GM19468 (cell line): Measurements from ENCODE around the gene PEX11G.

Experiments
- ATAC-seq: cut with Tn5 transposase; IDR thresholded peaks from one replicate; pipeline ENCODE4 v1.9.1; 2021; ENCODE audit warnings: mild to moderate bottlenecking, moderate library complexity, moderate number of reproducible peaks; ENCODE audit not compliant: unreplicated experiment; ENCODE audit errors: extremely low read depth

The PEX11G gene

DNA sequence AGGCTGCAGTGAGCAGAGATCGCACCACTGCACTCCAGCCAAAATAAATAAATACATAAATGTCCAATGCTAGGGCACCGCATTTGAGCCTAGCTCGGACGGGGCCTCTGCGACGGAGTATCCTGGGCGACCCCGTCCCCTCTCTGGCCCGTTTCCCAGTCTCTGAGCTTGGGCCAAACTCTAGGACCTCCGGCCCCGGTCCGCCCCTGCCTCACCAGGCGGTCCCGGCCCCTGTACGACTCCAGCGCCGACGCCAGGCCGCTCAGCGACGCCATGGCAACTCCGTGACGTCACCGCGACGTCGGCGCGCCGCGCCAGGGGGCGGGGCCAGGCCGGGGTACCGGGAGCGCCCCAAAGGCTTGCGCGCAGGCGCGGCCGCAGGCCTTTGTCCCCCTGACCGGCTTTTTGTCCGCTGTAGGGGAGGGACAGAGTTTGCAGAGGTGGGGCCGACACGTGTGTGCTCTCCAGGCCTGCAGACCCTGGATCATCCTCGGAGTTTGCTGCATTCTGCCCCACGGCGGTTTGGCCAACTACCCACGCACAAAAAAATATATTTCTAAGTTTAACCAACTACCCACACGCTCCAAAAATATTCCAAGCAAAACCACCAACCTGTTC lies at the start of gene PEX11G:
PEX11G (minus strand) TSS at position 300 of the 618 bp plus-strand sequence; CDS start at position 275, 25 bp downstream.
- peak; percentile 46 for ATAC-seq

DNA sequence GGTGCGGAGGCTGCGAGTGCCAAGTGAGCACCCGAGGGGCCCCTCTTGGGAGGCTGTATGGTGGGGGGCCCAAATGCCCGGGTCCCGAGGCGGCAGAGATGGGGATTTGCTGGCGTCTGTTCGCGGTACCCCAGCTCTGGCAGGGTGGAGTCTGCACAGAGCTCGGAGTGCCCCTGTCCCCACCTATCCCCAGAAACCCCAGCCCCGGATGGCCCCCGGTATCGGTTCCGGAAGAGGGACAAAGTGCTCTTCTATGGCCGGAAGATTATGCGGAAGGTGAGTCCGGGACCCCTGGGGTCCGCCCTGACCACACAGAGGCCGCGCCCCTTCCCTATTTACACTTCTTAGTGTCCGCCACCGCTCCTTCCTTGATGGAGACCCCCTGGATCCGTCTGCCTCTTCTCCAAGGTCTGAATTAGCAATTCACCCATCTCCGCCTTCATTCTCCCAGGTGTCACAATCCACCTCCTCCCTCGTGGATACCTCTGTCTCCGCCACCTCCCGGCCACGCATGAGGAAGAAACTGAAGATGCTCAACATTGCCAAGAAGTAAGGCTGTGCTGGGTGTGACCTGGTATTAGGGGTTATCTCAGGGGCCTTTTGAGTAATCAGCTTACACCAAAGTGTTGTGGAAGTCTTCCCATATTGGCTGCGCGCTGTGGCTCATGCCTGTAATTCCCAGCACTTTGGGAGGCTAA lies 47.3 kb upstream of the PEX11G start:
- no peak for ATAC-seq

DNA sequence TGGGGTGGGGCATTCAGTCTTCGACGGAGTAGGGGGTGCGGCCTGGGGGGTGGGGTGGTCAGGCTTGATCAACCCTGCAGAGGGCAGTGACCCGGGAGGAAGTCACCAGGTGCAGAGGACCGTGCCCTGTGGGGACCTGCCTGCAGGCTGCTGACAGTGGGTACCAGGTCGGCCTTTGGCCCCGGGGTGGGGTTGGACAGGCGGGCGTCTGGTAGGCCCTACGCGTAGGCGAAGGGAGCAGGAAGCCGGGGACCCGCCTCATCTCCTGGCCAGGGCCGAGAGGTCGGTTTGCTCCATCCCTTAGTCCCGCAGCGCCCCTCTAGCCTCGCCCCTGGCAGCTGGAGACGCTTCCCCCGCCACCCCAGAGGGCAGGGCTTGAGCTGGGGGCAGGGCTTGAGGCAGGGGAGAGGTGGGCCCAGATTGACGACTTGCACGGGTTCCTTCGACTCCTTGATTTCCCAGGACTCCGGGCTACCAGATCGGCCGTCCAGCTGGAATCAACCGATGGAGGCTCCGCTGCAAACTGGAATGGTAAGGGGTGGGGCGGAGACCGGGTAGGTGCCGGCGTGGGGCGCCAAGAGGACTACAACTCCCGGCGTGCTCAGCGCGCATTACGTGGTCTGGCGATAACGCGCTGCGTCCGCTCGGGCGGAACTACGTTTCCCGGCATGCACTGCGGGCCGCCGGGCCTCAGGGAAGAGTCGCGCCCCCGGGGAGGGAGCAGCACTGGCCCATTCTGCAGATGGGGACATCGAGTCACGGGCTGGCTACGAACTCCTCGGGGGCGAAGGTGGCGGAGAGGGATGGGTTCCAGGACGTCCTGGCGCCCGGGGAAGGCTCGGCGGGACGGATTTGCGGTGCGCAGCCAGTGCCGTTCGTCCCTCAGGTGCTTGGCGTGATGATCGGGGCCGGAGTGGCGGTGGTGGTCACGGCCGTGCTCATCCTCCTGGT lies 46.5 kb upstream of the PEX11G start, which contains the start of gene PNPLA6:
PNPLA6 (plus strand) TSS at position 671 of the 951 bp plus-strand sequence; CDS start at position 743, 72 bp downstream.
- ATAC-seq = peak; percentile 23

- no peak for ATAC-seq
Observed at GRCh38 chr19:7534531-7535046, 45.8 kb upstream of the PEX11G start.

GRCh38 chr19:7533925-7534480 lies 45.2 kb upstream of the PEX11G start:
- ATAC-seq = no peak

DNA sequence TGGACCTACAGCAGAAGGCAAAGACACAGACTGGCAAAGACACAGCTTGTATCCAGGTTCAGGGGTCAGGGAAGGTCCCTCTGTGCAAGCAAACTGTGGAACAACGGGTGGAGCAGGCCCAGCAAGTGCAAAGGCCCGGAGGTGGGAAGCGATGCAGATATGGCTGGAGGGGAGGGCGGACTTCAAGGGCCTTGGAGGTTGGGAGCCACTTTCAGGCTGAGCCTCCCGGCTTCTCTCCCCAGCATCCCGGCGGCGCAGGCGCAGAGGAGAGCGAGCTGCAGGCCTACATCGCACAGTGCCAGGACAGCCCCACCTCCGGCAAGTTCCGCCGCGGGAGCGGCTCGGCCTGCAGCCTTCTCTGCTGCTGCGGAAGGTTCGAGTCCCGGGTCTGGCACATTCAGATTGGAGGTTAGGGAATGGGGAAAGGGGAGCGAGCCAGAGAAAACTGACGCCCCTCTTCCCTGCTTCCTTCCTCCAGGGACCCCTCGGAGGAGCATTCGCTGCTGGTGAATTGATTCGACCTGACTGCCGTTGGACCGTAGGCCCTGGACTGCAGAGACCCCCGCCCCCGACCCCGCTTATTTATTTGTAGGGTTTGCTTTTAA lies 44.5 kb upstream of the PEX11G start:
- no peak for ATAC-seq

DNA sequence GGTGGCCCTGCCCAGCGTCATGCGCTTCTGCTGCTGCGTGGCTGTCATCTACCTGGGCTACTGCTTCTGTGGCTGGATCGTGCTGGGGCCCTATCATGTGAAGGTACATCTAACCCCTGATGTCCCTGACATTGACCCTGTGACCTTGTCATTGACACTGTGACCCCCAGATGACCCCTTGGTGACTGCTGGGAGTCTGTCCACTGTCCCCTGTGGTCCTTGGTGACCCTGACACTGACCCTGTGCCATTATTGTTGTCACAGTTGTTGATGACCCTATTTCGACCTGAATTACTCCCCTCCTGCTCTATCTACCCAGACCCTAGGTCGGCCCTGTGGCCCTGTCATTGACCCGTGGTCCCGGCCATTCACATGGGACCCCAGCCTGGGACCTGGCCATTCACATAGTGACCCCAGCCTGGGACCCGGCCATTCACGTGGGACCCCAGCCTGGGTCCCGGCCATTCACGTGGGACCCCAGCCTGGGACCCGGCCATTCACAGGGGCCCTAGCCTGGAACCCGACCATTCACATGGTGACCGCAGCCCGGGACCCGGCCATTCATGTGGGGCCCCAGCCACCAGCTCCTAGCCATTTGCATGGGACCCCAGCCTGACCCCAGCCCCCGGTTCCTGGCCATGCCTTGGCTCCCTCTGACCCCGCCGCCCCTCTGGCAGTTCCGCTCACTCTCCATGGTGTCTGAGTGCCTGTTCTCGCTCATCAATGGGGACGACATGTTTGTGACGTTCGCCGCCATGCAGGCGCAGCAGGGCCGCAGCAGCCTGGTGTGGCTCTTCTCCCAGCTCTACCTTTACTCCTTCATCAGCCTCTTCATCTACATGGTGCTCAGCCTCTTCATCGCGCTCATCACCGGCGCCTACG lies 41.0 kb upstream of the PEX11G start:
- ATAC-seq = no peak

DNA sequence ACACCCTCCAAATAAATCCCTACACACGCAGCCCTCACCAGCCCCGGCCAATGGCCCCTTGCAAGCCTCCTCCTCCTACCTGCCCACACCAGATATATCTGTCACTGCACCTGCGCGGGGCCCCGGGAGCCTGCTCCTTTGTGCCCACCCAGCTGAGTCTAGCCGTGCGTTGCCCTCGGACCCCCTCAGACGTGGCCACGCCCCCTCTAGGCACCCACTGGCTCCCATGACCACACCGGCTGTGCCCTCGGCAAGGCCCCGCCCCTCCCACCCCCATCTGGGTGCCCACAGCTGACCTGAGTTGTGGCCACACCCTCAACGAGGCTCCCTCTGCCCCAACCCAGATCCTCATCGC lies 40.4 kb upstream of the PEX11G start:
- ATAC-seq = no peak

- no peak for ATAC-seq
Observed at GRCh38 chr19:7528522-7529245, 39.8 kb upstream of the PEX11G start.

- ATAC-seq = no peak
Observed at GRCh38 chr19:7528192-7528519, 39.3 kb upstream of the PEX11G start.

- ATAC-seq = no peak
Observed at GRCh38 chr19:7527516-7528191, 38.8 kb upstream of the PEX11G start.

DNA sequence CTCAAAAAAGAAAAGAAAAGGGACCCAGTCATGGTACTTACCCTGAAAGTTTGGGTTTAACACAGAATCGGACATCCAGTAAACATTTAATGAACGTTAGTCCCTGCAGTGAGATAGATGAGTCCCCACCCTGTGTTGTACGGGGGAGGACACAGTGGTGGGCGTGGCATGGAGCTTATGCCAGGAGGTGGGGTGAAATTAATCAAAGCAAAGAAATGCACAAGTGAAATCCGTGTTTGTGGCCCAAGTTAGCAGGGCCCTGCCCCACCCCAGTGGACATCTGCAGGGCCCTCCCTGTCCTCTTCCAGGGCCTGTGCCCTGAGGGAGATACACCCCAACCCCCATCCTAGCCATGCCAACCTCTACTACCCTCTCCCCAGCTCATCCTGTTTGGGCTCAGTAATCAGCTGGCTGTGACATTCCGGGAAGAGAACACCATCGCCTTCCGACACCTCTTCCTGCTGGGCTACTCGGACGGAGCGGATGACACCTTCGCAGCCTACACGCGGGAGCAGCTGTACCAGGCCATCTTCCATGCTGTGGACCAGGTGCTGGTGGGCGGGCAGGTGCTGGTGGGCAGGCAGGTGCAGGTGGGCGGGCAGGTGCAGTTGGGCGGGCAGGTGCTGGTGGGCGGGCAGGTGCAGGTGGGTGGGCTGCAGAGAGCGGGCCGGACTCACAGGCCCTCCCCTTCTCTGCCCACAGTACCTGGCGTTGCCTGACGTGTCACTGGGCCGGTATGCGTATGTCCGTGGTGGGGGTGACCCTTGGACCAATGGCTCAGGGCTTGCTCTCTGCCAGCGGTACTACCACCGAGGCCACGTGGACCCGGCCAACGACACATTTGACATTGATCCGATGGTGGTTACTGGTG lies 37.5 kb upstream of the PEX11G start:
- ATAC-seq = no peak

- no peak for ATAC-seq
Observed at GRCh38 chr19:7524992-7525739, 36.3 kb upstream of the PEX11G start.

DNA sequence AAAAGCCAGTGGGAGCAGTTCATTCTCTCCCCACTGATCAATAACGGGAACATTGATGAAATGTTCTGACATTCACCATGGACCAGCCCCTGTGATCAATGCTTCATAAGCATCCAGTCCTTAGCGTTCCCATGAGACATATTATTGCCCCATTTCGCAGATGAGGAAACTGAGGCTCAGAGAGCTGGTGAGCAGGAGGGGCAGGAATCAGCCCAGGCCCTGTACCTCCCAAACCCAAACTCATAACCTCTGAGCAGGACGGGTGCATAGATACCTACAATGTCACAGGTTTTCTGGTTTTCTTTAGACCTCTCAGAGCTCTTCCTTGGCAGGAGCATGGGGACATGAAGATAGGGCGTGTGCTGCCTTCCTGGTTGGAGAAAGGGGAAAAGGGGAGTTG lies 35.7 kb upstream of the PEX11G start:
- ATAC-seq = no peak

DNA sequence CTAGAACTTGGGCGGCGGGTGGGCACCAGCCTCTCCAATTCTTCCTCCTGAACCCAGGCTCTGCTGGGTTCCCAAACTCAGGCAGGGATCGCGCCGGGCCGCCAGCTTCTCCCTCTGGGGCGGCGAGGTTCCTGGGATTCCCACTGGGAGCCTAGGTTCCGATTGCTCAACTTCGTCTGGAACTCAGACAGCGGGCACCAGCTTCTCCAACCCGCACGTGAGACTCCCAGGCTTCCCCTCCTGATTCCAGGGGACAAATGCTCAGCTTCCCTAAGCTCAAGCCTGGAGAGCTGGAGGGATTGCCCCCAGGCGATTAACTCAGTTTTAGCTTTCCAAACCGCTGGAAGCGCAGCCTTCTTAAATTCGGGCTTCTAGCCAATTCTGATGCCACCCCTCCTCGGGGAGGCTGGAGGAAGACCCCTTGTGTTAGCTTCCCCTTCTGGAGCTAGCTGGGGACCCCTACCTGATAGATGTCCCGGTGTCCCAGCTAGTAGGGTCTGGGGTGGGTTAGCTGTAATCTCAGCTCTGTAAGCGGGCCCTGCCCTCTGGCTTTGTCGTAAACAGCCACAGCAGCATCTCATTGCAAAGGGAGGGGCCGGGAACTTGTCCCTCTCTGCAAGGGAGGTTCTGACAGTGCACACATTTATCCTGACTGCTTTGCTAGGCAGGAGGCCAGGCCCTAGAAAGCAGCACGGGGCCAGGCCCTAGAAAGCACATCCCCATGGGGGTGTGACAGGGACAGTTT lies 34.3 kb upstream of the PEX11G start:
- no peak for ATAC-seq
